Osteocyte (in vitro differentiated cells): ENCODE measurements around the gene PLAC8L1. TPM values are rescaled to one million over a fixed set of nuclear protein-coding genes. Genes with fewer than 3 reads are reported as not detected.

Experiments used
- DNase-seq: peaks from one replicate; pipeline ENCODE4 v3.0.0; 2021; ENCODE audit warnings: mixed read lengths; ENCODE audit not compliant: unreplicated experiment; ENCODE audit errors: extremely low spot score
- H3K27ac Mint-ChIP-seq: one replicate; pipeline ENCODE4 v1.8.0; 2021; ENCODE audit warnings: mild to moderate bottlenecking, mixed read lengths; ENCODE audit not compliant: unreplicated experiment
- H3K27me3 Mint-ChIP-seq: one replicate; pipeline ENCODE4 v1.8.0; 2021; ENCODE audit warnings: mixed read lengths; ENCODE audit not compliant: unreplicated experiment
- H3K36me3 Mint-ChIP-seq: one replicate; pipeline ENCODE4 v1.8.0; 2021; ENCODE audit warnings: mixed read lengths; ENCODE audit not compliant: unreplicated experiment
- H3K4me1 Mint-ChIP-seq: one replicate; pipeline ENCODE4 v1.8.0; 2021; ENCODE audit warnings: mixed read lengths; ENCODE audit not compliant: unreplicated experiment
- H3K4me3 Mint-ChIP-seq: one replicate; pipeline ENCODE4 v1.8.0; 2021; ENCODE audit warnings: mild to moderate bottlenecking, moderate library complexity, mixed read lengths; ENCODE audit not compliant: unreplicated experiment
- H3K9me3 Mint-ChIP-seq: one replicate; pipeline ENCODE4 v1.8.0; 2021; ENCODE audit warnings: mixed read lengths; ENCODE audit not compliant: unreplicated experiment
- CTCF ChIP-seq: fragments of 200-600 bp; sonication (generic); IDR thresholded peaks from 2 replicates; pipeline ENCODE4 v1.5.0; 2021; ENCODE audit warnings: antibody characterized with exemption, mild to moderate bottlenecking, moderate library complexity
- total RNA-seq: library from RNA; stranded (reverse); gene quantifications from 2 replicates; pipeline ENCODE4 v1.2.1, GENCODE V29; 2021

The PLAC8L1 gene
- total RNA-seq, 1 donor from 2014 or later, result 2.1 TPM

- Mint-ChIP-seq H3K9me3 (no peaks in the 10 kb centered on the region), H3K27me3 (no peaks in the 10 kb centered on the region), H3K36me3 (no peaks in the 10 kb centered on the region), H3K4me3 (no peak overlapping the region), H3K27ac (no peak overlapping the region), H3K4me1 (peaks cover 10% of the 10 kb centered on the region)
- peak; percentile 56 for DNase-seq
- peak; percentile 53 for TF ChIP-seq CTCF
Measured at GRCh38 chr5:146041180-146041789, 64.1 kb downstream of the PLAC8L1 start.

GRCh38 chr5:146040527-146040926 is 64.8 kb downstream of the PLAC8L1 start:
- peak; percentile 48 for DNase-seq
- H3K4me1 Mint-ChIP-seq, result peaks cover 10% of the 10 kb centered on the region
- no peak for TF ChIP-seq CTCF
- H3K27ac Mint-ChIP-seq, result no peak overlapping the region
- H3K36me3 Mint-ChIP-seq, result no peaks in the 10 kb centered on the region
- no peak overlapping the region for H3K4me3 Mint-ChIP-seq
- no peaks in the 10 kb centered on the region for H3K27me3 Mint-ChIP-seq
- H3K9me3 Mint-ChIP-seq, result no peaks in the 10 kb centered on the region

- Mint-ChIP-seq H3K4me3 (no peak overlapping the region), H3K9me3 (no peaks in the 10 kb centered on the region), H3K27ac (no peak overlapping the region), H3K36me3 (no peaks in the 10 kb centered on the region), H3K4me1 (peaks cover 10% of the 10 kb centered on the region), H3K27me3 (no peaks in the 10 kb centered on the region)
- no peak for TF ChIP-seq CTCF
- no peak for DNase-seq
Measured at GRCh38 chr5:146039420-146039819, 66.0 kb downstream of the PLAC8L1 start.

- no peak overlapping the region for H3K4me3 Mint-ChIP-seq
- H3K9me3 Mint-ChIP-seq, result no peaks in the 10 kb centered on the region
- no peak for TF ChIP-seq CTCF
- H3K27me3 Mint-ChIP-seq, result no peaks in the 10 kb centered on the region
- peaks cover 2% of the 10 kb centered on the region for H3K4me1 Mint-ChIP-seq
- no peaks in the 10 kb centered on the region for H3K36me3 Mint-ChIP-seq
- DNase-seq, result no peak
- H3K27ac Mint-ChIP-seq, result no peak overlapping the region
Measured at GRCh38 chr5:146034605-146035004, 70.8 kb downstream of the PLAC8L1 start.

Other genes starting within 250 kb of the PLAC8L1 start
- not detected in 2 replicates for gene GRXCR2, start 232.6 kb downstream of the PLAC8L1 start, total RNA-seq
- 0.38 and 0.52 TPM in 2 replicates for gene SH3RF2, start 169.0 kb downstream of the PLAC8L1 start, total RNA-seq
- 147 and 152 TPM in 2 replicates for gene LARS1, start 77.1 kb upstream of the PLAC8L1 start, total RNA-seq
- 12.2 and 13.7 TPM in 2 replicates for gene RBM27, start 98.0 kb upstream of the PLAC8L1 start, total RNA-seq
- not detected in 2 replicates for gene POU4F3, start 233.3 kb upstream of the PLAC8L1 start, total RNA-seq